NK-92 (cell line): Measurements from ENCODE around the gene DPAGT1.
A peak's percentile ranks its signal among the peaks of the same experiment; 100 is the strongest.

Experiments
- DNase-seq: peaks from one replicate; lab custom pipeline; 2025; ENCODE audit not compliant: unreplicated experiment; lab: John Stamatoyannopoulos, UW

DPAGT1 gene

DNA sequence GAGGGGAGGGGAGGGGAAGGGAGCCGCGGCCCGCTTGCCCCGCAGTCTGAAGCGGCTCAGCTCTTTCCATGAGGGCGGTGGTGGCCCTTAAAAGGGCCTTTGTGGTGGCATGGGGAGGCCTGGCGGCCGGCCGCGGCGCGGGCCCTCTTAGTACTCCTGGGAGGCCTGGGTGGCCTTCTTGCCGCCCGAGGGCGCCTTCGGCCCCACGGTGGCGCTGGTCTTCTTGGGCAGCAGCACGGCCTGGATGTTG lies 6.9 kb downstream of the DPAGT1 start:
- no peak for DNase-seq

DNA sequence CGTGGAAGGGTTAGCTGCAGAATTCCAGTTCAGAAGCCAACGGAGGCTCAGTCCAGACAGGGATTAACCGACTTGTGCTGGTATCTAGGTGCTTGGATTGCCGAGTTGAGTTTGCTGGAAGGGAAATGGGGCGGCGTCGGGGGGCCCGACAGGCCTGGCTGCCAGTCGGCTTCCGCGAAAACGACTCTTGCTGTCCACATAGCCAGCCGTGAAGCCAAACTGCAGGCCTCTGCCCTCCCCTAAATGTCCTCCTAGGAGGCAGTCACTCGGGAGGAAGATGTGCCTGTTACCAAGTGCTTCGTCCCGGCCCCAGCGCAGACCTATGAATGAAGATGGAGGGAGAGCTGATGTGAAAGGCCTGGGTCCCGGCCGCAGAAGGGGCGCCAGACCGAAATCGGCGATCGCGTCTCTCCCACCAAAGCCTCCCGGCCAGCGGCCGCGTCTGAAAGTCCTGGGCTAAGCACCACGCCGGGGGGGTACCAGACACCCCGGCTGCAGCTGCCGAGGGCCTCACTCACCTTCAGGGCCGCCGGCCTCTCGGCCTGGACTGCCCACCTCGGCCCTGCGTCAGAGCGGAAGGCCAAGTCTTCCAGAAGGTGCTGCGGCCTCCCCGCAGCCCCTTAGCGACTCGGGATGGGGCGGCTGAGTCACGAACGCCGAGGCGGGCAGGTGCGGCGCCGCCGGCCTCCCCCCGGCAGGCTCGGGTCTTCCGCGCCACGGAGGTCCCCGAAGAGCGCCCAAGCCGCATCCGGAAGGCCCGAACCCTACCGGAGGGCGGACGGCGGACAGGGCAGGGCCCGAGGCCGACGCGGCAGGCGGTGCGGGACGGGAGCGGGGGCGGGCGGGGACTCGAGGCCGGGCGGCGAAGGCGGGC lies 7.5 kb downstream of the DPAGT1 start:
- no peak for DNase-seq

DNA sequence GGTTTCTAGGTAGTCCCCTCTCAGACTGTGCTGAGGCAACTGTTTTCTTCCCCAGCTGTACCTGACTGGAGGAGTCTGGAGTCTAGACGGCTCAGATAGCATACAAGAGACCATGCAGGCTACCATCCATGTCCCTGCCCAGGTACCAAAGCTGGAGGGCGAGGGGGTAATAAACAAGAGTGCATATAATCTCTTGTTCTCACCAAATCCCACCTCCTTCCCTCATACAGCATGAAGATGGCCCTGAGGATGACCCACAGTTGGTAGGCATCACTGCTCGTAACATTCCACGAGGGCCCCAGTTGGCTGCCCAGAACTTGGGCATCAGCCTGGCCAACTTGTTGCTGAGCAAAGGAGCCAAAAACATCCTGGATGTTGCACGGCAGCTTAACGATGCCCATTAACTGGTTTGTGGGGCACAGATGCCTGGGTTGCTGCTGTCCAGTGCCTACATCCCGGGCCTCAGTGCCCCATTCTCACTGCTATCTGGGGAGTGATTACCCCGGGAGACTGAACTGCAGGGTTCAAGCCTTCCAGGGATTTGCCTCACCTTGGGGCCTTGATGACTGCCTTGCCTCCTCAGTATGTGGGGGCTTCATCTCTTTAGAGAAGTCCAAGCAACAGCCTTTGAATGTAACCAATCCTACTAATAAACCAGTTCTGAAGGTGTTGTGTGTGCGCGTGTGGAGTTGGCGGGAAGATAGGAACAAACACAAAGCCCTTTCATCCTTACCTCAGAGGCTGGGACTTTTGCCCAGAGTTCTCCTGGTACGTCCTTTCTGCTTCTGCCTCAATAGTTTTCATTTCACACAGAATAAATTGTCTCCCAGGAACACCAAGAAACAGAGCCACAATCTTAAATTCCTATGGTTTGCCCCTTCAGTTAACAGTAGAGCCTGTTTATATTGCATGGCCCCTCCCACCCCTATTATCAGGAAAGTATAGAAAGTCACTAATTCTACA lies 8.5 kb downstream of the DPAGT1 start:
- no peak for DNase-seq

DNA sequence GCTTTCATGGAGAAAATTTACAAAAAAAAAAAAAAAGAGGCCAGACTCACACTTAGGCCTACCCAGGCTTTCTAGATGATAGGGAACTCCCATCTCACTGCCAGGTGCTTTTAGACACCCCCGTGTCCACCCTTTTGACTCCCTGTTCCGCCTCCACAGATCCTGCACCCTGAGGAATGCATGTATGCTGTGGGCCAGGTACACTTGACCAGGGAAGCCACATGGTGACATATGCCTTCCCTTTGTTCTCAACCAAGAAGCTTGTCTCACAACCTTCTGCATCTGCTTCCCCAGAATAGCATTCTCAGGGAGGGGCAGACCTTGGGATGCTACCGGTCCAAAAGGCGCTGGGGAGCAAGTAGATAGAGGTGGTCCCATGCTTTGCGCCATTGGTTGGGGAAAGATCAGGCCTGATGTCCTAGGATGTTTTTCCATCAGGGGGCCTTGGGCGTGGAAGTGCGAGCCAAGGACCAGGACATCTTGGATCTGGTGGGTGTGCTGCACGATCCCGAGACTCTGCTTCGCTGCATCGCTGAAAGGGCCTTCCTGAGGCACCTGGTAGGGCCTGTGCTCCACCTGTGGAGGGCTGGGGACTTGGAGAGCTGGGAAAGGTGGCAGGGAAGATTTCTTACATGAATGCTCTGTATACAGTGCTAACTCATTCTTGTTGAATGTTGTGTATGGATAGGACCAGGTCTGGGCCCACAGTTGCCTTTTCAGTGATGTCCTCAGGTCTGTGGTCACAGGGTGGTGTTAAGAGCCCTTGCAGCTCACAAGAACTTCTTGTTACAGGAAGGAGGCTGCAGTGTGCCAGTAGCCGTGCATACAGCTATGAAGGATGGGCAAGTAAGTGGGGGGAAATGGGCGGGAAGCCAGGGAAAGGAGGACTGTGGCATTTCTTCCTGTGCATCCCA lies 9.4 kb downstream of the DPAGT1 start:
- no peak for DNase-seq

DNA sequence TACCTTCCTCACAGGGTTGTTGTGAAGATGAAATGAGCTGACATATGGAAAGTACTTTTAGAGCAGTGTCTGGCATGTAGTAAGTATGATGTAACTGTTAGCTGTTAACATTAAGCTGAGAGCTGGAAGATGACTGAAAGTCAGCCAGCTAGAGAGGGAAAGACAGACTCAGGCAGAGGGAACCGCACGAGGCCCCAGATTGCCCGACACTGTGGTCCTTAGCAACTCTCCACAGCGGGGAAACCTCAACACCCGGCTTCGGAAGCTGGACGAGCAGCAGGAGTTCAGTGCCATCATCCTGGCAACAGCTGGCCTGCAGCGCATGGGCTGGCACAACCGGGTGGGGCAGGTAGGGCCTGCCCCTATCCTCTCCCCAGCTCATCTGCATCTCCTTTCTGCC lies 10.5 kb downstream of the DPAGT1 start:
- DNase-seq, result no peak

DNA sequence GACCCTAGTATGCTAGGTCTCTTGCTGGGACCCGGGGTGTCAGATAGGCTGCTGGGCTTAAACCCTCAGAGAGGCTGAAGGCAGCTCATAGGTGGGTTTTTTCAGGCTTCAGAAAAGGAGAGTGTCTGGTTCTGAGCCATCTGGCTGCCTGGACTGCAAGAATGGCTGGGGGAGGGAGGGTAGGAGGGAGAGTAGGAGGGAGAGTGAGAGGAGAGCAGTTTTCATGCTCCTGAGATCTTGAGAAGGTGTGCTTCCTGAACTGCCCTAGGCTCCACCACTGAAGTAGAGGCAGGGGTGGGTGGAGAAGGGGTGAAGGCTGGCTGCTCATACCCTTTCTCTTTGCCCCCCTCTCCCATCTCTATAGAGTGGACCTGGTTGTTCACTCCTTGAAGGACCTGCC lies 12.3 kb downstream of the DPAGT1 start:
- DNase-seq, result no peak

DNA sequence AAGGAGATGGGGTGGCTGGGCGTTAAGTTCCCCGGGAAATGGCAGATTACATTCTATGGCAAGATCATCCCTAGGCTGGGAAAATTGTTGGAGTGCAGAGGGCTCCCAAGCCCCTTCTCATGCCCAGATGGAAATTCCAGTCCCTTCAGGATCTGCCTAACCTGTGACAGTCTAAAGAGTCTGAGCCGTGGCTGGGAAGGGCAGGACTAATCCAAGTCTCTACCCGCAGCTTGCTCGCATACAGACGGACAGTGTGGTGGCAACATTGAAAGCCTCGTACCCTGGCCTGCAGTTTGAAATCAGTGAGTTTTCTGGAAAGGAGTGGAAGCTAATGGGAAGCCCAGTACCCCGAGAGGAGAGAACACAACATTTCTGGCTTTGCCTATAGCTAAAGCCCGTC lies 13.2 kb downstream of the DPAGT1 start:
- DNase-seq, result no peak

DNA sequence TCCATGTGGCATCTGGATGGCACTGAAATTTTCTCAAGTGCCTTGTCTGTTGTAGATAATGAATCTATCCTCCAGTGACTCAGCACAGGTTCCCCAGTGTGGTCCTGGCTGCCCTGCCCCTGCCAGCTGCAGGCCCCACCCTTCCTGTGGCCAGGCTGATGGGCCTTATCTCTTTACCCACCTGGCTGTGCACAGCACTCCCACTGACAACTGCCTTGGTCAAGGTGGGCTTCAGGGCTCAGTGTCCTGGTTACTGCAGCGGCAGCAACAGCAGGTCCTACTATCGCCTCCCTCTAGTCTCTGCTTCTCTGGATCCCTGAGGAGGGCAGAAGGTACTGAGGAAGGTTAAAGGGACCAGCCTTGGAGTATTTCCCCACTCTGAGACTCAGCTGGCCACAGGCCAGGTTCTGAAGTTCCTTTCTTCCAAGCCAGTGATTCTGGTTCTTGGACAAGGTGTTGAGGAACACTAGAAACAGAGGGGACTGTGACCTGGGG lies 13.9 kb downstream of the DPAGT1 start:
- no peak for DNase-seq

DNA sequence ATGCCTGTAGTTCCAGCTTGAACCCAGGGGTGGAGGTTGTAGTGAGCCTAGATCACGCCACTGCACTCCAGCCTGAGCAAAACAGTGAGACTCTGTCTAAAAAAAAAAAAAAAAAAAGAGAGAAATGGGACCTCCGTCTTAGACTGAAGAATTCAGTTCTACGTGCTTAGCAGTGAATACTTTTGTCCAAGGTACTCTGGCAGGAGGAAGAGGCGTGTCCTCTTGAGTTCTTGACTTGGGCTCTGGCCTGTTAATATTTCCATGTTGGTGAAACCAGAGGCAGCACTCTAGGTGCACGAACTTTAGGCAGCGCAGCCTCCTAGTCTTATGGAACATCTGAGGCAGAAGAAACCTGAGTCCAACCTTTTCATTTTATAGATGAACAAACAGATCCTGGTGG lies 14.5 kb downstream of the DPAGT1 start:
- DNase-seq, result no peak

DNA sequence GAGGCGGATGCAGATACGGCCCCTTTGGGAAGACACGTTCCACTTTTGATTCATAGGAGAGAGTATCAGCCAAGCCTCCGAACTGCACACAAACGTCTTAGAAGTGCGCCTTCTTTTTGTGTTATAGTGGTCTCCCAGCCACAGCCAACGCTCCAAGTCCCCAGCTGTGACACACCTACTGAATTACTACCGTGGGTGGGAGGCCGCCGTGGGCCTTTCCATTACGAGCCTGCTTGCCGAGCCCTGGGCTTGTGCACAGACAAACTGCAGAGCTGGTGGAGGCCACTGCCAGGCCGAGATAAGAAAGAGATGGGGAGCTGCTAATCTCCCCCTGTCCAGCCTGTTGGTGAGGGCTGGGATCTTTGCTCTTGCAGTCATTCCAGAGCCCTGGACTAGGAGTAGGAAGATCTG lies 16.2 kb downstream of the DPAGT1 start:
- no peak for DNase-seq

DNA sequence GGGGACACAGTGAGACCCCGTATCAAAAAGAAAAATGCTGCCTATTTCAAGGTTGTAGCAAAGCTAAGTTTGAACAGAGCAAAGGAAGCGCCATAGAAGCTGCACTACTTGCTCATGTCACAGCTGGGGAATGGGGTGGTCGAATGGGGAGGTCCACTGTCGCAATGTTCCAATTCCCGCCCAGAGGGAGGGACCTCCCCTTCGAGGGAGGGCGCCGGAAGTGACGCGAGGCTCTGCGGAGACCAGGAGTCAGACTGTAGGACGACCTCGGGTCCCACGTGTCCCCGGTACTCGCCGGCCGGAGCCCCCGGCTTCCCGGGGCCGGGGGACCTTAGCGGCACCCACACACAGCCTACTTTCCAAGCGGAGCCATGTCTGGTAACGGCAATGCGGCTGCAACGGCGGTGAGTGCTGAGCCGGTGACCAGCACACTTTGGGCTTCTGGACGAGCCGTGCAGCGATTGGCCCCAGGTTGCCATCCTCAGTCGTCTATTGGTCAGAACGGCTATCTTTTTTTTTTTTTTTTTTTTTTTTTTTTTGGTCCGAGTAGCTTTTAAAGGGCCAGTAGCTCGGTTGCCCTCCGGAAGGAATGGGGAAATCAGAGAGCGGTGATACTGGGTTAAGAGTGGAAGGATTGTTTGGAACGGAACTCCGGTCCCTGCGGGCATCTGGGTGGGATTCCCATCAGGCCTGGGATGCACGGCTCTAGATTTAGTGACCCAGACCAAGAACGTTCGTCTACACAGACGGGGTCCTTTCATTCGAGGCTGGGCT lies 16.8 kb downstream of the DPAGT1 start, which contains the start of gene HMBS:
Gene HMBS, plus strand, starts transcription at position 219 of the 774 bp plus-strand sequence. Its CDS starts 153 bp downstream, at position 372.
- DNase-seq, result peak; percentile 9

DNA sequence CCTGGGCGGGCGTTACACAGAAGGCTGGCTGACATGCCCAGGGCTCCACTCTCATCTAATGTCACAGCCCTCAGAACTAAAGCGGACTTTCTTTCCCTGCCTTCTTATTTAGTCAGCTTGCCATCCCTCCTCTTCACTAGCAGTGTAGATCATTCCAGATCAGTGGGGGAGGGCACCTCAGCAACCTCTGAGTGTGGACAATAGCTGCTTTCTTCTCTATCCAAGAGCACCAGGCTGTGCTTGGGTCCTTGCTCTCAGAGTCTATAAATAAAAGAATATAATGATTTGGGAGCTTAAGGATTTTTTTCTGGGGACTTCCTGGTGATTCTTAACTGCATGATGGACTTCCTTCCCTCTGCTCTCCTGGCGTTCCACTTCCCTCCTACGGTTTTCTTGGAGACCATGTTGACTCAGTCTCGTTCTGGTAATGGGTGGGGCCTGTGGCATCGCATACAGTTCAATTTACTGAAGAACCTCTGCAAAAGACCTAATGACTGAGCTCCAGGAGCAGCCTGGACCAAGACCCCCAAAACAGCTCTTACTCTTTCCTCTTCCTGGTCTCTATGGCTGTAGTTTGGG lies 19.9 kb downstream of the DPAGT1 start:
- no peak for DNase-seq

DNA sequence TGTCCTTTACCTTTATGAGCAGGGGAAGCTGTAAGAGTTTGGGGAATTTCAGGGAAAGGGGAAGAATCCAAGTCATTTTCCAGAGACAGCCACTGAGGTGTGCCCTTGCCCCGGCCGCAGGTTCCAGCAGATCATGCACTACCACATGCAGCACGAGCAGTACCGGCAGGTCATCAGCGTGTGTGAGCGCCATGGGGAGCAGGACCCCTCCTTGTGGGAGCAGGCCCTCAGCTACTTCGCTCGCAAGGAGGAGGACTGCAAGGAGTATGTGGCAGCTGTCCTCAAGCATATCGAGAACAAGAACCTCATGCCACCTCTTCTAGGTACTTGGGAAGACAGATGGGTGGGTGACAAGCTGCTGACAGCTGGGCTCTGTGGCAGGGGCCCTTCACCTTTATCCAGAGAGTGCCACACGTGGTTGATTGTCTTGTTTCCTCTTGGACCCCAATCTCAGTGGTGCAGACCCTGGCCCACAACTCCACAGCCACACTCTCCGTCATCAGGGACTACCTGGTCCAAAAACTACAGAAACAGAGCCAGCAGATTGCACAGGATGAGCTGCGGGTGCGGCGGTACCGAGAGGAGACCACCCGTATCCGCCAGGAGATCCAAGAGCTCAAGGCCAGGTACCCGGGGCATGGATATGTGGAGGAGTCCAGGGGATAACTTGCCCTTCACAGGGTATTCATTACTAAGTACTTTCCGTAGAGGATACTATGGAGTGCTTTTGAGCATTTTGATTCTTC lies 22.8 kb downstream of the DPAGT1 start:
- no peak for DNase-seq

DNA sequence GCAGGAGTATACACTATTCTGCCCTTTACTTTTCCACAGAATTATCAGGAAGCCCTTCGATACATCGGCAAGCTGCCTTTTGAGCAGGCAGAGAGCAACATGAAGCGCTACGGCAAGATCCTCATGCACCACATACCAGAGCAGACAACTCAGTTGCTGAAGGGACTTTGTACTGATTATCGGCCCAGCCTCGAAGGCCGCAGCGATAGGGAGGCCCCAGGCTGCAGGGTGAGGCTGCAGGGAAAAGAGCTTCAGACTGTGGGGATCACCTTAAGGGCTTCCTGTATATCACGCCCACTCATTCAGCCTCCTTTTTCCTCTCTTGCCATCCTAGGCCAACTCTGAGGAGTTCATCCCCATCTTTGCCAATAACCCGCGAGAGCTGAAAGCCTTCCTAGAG lies 23.8 kb downstream of the DPAGT1 start:
- no peak for DNase-seq

DNA sequence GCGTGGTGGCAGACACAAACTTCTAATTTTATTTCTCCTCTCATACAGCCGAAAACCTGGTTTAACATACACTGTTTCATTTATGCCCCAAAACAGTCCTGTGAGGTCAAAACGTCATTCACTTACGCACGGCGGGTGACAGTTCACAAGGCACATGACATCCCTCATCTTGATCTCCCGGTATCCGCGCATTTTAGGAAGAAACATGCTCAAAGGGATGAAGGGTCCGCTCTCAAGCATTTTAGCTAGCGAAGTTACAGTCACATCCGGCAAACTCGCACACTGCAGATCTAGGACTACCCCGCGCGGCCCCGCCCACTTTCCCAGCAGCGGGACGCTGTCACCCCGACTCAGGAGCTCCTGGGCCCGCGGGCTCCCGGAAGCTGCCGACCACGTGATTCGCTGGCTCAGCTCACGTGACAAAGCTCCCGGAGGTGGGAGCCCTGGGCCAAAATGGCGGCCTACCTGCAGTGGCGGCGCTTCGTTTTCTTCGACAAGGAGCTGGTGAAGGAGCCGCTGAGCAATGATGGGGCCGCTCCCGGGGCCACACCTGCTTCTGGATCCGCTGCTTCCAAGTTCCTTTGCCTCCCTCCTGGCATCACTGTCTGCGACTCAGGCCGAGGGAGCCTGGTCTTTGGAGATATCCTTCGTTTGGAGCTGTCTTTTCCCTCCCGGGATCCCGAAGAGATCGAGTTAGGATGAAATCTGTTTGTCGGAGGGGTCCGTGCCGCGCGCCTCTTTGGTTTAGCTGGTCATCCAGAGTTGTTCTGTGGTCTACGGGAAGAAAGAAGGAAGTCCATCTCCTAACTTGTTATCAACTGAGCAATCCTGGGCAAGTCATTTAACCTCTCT lies 34.1 kb downstream of the DPAGT1 start, which contains the start of gene VPS11:
Gene VPS11, plus strand, starts transcription at position 448 of the 852 bp plus-strand sequence. Its CDS starts 6 bp downstream, at position 454.
- peak; percentile 87 for DNase-seq

DNA sequence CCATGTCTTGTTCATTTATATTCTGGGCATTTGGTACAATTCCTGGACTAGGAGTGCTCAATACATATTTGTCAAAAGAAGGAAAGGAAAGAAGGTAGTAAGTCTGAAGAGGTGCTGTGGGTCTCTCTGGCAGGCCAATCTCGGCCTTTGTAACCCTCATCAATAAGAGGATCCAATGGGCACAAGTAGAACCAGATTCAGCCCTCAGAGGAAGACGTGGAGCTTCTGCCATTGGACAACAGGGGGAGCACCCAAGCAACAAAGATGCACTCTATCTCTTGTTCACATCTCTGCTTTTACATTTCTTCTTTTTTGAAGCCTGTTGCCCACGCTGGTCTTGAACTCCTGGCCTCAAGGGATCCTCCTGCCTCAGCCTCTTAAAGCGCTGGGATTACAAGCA lies 36.3 kb downstream of the DPAGT1 start:
- DNase-seq, result no peak

DNA sequence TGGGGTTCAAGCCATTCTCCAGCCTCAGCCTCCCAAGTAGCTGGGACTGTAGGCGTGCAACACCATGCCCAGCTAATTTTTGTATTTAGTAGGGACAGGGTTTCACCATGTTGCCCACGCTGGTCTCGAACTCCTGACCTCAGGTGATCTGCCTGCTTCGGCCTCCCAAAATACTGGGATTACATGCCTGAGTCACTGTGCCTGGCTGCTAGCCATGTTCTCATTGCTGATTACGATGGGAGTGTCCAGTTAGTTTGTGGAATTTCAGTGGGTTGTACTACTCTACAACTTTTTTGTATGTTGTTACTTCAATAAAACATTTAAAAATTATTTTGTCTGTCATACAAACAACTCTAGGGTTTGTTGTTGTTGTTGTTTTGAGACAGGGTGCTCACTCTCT lies 38.9 kb downstream of the DPAGT1 start:
- DNase-seq, result no peak

DNA sequence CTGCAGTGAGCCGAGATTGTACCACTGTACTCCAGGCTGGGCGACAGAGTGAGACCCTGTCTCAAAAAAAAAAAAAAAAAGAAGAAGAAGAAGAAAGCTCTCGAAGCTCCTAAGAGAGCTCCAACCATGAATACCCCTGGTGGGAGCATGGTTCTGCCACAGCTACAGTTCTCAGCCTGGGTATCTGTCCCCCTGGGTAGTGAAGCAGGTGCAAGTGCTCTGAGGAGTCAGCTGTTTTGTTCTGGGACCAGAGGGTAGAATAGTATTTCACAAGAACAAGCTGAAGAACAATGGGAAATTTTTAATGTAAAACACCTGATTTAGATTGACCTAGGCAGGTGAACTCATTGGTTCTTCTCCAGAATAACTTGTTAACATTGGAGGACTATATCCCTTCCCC lies 40.4 kb downstream of the DPAGT1 start:
- no peak for DNase-seq
